Fibroblast of the aortic adventitia (primary cell): ENCODE results near the gene HJURP. TPM values are rescaled to one million over a fixed set of nuclear protein-coding genes. Genes with fewer than 3 reads are reported as not detected.

Experiments used
- DNase-seq: peaks from one replicate; pipeline ENCODE4 v3.0.0-alpha.2; 2010; ENCODE audit warnings: low read depth
- H3K4me3 ChIP-seq: 2 replicates; pipeline ENCODE4 v1.5.1; 2011; ENCODE audit warnings: low read depth, mild to moderate bottlenecking, control low read depth, low read length, moderate library complexity
- CTCF ChIP-seq: IDR thresholded peaks from 2 replicates; pipeline ENCODE4 v1.5.1; 2011; ENCODE audit warnings: mild to moderate bottlenecking, low read length, control low read depth, inconsistent platforms; ENCODE audit not compliant: insufficient read depth
- total RNA-seq: library from RNA; depleted of rRNA; stranded (reverse); fragments of >200 nt; gene quantifications from 2 replicates; pipeline ENCODE4 v1.2.3, GENCODE V29; 2012; ENCODE audit warnings: low replicate concordance

The HJURP gene
- total RNA-seq, 1 donor, result 34.9 TPM

DNA sequence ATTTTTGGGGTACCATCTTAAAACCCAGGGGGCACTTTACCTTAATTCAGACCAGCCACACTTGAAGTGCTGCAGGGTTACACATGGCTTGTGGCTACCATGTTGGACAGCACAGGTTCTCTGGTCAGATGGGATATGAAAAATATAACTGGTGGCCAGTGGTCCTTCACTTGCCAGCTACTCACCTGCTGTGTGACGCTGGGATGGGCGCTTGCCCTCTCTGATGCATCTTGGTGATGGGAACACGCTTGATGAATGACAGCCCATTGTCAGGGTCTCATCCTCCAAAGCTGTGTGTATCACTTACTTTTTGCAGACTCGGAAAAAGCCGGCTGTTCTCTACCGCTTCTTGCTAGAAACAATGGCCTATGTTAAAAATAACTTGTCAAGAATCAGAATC is 22.5 kb downstream of the HJURP start:
- no peak overlapping the region for H3K4me3 ChIP-seq
- TF ChIP-seq CTCF, result no peak
- no peak for DNase-seq

GRCh38 chr2:233831011-233831721 is 23.2 kb downstream of the HJURP start:
- no peak for TF ChIP-seq CTCF
- no peak overlapping the region for H3K4me3 ChIP-seq
- no peak for DNase-seq

DNA sequence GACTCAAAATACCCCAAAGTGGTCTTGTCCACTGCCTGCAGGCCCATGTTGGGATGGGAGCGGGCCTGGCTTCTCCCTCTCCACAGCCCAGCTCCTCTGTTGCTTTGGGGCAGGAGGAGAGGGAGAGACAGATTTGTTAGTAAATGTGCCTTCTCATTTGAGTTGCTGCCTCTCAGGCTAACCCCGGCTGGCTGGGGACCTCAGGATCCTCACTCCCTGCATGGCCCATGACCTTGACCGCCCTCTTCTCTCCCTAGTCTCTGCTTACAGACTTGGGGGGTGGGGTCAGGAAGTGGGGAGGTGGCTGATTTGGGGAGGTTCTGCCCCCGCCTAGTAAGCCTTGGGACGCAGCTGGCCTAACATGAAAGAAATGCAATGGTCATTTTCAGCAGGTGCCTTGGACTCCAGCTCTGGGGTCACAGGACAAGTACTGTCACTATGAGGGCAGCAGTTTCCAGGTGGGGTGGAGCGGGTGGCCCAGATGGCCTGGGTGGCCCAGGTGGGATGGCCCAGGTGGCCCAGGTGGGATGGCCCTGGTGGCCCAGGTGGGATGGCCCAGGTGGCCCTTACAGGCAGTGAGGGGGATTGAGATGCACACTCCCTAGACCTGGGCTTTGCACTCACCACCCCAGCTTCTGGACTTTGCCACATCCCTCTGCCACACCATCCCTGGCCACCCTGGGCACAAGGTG is 24.1 kb downstream of the HJURP start:
- H3K4me3 ChIP-seq, result no peak overlapping the region
- no peak for TF ChIP-seq CTCF
- no peak for DNase-seq

DNA sequence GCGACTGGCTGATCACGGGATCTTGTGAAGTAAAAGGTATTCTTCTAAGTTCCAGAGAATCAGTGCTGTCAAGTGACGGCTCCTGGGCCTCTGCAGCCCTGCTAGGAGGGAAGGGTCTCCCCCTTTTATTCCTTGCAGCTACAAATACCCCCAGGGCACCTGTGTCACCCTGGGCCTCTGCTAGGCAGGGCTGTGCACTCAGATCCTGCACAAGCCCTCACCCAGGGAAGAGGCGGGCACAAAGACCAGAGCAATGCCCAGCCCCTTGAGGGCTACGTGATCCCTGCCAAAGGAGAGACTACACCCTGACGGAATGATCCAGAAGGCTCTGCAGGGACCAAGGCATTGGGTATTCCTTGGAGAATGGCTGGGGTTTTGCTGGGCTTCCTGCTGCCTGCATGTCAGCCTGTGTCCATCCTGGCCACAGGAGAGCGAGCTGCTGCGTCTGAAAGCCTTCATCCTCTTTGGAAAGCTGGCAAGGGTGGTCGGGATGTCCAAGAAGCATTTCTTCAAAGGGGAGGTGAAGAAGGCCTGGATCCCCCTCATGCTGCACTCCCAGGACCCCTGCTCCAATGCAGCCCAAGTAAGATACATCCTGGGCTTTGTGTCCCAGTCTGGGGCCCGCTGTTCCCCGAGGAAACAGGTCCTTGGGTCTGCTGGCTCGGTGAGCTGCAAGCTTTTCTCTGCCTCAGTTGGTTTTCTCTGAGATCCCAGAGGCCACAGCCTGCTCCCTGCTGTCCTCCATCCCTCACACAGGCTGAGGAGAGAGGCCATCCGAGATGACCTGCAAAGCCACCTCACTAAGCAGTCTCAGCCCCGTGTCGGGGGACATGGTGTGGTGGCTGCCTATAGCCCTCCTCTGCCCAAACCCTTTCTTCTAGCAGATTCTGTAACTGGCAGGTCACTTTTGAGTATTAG is 24.9 kb downstream of the HJURP start:
- TF ChIP-seq CTCF, result no peak
- H3K4me3 ChIP-seq, result no peak overlapping the region
- DNase-seq, result no peak

DNA sequence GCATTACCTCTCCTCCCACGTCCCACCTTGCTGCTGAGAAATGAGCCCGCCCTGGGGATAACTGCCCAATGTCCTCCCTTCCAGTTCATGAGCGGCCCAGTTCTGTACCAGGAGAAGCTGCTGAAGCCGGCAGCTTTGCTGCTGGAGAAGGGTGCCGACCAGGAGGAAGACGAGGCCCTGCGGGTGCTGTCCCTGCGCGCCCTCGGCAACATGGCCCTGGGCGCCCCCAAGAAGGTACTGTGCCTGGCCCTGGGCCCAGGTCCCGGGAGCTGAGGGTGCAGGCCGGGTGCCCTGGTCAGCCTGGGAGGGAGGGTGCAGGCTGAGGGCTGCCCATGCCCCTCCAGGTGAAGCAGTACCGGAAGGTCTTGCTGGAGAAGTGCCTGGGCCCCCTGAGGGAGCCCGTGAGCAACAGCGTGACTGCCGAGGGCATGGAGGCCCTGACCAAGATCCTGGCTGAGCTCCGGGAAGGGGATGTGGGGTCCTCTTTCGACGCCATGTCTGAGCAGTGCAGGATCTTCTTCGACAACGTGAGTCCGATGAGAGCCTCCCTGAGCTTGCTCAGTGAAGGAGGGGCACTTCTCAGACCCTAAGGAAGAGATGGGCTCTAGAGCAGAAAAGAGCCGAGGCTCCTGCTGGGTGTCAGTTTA is 25.7 kb downstream of the HJURP start:
- DNase-seq, result no peak
- no peak for TF ChIP-seq CTCF
- no peak overlapping the region for H3K4me3 ChIP-seq

- no peak for DNase-seq
- TF ChIP-seq CTCF, result no peak
- H3K4me3 ChIP-seq, result no peak overlapping the region
Observed at GRCh38 chr2:233824373-233824772, 30.0 kb downstream of the HJURP start.
